Osteoblast (primary cell): ENCODE data around the gene PAX2. TPM values are rescaled to one million over a fixed set of nuclear protein-coding genes. Genes with fewer than 3 reads are reported as not detected.

Experiments used
- DNase-seq: peaks from one replicate; pipeline ENCODE4 v3.0.0; 2011; ENCODE audit warnings: low spot score, mixed read lengths; ENCODE audit not compliant: insufficient read length; ENCODE audit errors: missing footprints
- H2AFZ ChIP-seq: 2 replicates; pipeline ENCODE4 v1.6.0; 2011; ENCODE audit warnings: mild to moderate bottlenecking, low read length
- H3K27ac ChIP-seq: 2 replicates; pipeline ENCODE4 v1.5.1; 2011; ENCODE audit warnings: mild to moderate bottlenecking, low read depth, low read length, moderate library complexity
- H3K27me3 ChIP-seq: 2 replicates; pipeline ENCODE4 v1.6.0; 2012; ENCODE audit warnings: mild to moderate bottlenecking, control low read depth, inconsistent platforms, low read length, moderate library complexity; ENCODE audit not compliant: insufficient read depth
- H3K36me3 ChIP-seq: 2 replicates; pipeline ENCODE4 v1.5.1; 2011; ENCODE audit warnings: mild to moderate bottlenecking, low read length, control low read depth, moderate library complexity; ENCODE audit not compliant: insufficient read depth
- H3K4me1 ChIP-seq: 2 replicates; pipeline ENCODE4 v1.5.1; 2011; ENCODE audit warnings: mild to moderate bottlenecking, low read length, control low read depth, moderate library complexity; ENCODE audit not compliant: insufficient read depth
- H3K4me2 ChIP-seq: 2 replicates; pipeline ENCODE4 v1.6.0; 2011; ENCODE audit warnings: mild to moderate bottlenecking, low read length; ENCODE audit not compliant: insufficient read depth
- H3K4me3 ChIP-seq: fragments of 200-600 bp; sonication (generic); 3 replicates; pipeline ENCODE4 v1.5.1; 2012; ENCODE audit warnings: mild to moderate bottlenecking, low read length, inconsistent platforms; ENCODE audit not compliant: insufficient read depth
- H3K79me2 ChIP-seq: 2 replicates; pipeline ENCODE4 v1.6.0; 2012; ENCODE audit warnings: mild to moderate bottlenecking, low read length, control low read depth, inconsistent platforms; ENCODE audit not compliant: insufficient read depth
- H3K9me3 ChIP-seq: 2 replicates; pipeline ENCODE4 v1.5.1; 2011; ENCODE audit warnings: low read depth, low read length, control low read depth
- H4K20me1 ChIP-seq: 2 replicates; pipeline ENCODE4 v1.6.0; 2012; ENCODE audit warnings: mild to moderate bottlenecking, low read length, control low read depth; ENCODE audit not compliant: insufficient read depth
- total RNA-seq: library from RNA; depleted of rRNA; stranded (reverse); fragments of >200 nt; gene quantifications from 2 replicates; pipeline ENCODE4 v1.2.3, GENCODE V29; 2012
- TF ChIP-seq, protein P1 (sequence below): IDR thresholded peaks from 2 replicates; pipeline ENCODE4 v1.5.1; 2011; ENCODE audit warnings: mild to moderate bottlenecking, low read depth, low read length, moderate library complexity; ENCODE audit errors: extremely low read depth

The PAX2 gene
- total RNA-seq, 1 donor = not detected

DNA sequence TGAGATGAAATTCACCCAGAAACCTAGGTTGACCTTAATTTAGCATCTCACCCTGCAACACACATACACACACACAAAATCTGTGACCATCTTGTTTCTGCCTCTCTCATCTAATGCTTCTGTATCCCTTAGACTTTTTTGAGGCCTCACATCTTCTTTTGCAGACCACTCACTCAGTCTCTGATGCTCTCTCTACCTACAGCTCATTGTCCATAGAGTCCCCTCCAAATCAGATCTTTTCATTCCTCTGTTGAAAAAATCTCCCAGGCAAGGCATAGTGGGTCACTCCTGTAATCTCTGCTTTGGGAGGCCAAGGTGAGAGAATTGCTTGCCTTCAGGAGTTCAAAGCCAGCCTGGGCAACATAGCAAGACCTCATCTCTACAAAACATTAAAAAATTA, 17.6 kb upstream of the PAX2 start:
- Histone ChIP-seq H3K9me3 (no peaks in the 10 kb centered on the region), H2AFZ (no peak overlapping the region), H3K4me1 (peaks cover 4% of the 10 kb centered on the region), H3K27me3 (peaks cover 87% of the 10 kb centered on the region), H3K36me3 (no peaks in the 10 kb centered on the region), H4K20me1 (no peaks in the 10 kb centered on the region), H3K27ac (no peak overlapping the region), H3K79me2 (no peaks in the 10 kb centered on the region), H3K4me3 (no peak overlapping the region), H3K4me2 (no peak overlapping the region)
- DNase-seq = peak; percentile 91
- TF ChIP-seq, protein P1, sequence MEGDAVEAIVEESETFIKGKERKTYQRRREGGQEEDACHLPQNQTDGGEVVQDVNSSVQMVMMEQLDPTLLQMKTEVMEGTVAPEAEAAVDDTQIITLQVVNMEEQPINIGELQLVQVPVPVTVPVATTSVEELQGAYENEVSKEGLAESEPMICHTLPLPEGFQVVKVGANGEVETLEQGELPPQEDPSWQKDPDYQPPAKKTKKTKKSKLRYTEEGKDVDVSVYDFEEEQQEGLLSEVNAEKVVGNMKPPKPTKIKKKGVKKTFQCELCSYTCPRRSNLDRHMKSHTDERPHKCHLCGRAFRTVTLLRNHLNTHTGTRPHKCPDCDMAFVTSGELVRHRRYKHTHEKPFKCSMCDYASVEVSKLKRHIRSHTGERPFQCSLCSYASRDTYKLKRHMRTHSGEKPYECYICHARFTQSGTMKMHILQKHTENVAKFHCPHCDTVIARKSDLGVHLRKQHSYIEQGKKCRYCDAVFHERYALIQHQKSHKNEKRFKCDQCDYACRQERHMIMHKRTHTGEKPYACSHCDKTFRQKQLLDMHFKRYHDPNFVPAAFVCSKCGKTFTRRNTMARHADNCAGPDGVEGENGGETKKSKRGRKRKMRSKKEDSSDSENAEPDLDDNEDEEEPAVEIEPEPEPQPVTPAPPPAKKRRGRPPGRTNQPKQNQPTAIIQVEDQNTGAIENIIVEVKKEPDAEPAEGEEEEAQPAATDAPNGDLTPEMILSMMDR = no peak

DNA sequence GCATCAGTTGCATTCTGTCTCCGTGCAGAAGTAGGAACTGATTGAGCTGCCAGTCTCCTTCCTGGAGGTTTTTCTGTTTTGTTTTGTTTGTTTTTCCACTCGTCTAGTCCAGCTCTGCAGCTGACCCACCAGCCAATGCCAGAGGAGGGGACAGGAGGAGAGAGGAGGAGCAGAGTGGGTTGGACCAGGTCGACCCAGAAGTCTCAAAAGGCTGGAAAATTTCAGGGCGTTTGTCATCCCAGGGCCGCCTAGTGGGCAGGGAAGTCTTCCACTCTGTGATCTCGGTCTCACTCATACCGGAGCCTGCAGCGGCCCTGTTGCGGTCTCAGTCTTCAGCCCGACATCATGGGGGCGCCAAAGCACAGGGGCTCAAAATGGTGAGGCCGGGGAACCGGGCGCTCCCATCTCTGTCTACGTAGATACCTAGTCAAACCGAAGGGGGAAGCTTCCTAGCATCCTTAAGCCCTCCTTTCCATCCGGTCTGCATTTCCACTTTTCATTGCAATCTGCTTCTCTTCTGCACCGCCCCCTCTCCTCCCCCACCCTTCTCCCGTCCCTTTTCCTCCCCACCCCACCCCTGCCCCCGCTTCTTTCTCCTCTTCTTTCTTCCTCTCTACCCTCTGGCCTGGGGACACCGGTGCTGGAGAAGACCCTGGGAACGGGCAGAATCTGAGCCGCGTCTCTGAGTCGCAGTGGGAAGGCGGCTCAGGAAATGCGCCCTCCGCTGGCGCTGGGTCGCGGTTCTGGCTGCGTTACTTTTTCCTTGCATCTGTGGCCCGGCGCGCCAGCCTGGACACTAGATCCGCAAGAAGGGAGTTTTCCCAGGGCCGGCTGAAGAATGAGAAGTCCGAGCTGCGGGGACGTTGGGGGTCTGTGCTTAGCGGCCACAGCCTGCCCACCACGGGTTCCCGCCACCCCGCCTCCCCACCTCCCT, 16.2 kb upstream of the PAX2 start:
- Histone ChIP-seq H3K9me3 (no peaks in the 10 kb centered on the region), H3K36me3 (no peaks in the 10 kb centered on the region), H3K4me3 (no peak overlapping the region), H4K20me1 (no peaks in the 10 kb centered on the region), H3K27ac (no peak overlapping the region), H3K4me2 (no peak overlapping the region), H3K79me2 (no peaks in the 10 kb centered on the region), H2AFZ (no peak overlapping the region), H3K27me3 (peaks cover 88% of the 10 kb centered on the region), H3K4me1 (peaks cover 4% of the 10 kb centered on the region)
- DNase-seq = peak; percentile 96
- TF ChIP-seq, protein P1 = peak; percentile 11

DNA sequence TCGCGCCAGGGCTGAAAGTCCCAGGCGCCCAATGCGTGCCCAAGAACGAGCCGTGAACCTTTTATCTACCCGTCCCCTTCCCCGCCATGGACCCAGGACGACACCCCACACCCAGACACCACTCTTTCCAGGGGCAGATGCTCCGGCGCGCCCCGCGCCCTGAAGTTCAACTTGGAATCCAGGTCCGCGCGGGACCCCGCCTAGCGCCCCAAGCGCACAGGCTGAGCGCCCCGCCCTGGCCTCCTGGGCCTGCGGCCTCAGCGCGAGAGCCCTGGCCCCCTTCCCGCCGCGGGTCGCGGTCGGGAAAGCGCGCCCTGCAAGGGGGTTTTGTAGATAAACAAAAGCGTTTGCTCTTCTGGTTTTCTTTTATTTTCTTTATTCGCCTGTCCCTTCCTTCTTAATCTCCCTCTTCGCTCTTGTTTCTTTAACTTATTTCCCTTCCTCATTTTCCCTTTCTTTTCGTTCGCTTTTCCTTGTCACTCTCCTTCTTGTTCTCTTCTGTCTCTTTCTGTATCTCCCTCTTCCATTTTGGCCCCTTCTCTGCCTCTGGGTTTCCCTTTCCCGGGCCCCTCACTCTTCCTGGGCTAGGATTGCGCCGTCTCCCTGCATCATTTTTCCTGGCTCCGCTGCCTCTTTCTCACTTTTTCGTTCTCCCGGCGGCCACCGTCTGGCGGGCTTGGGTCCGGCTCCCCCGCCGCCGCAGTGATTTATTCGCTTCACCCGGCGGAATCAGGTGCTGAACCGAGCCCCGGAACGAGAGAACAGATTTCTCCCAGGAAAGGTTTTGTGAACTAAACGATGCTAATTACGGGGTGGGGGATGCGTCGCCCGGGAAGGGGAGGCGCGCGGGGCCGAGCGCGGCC, 15.3 kb upstream of the PAX2 start:
- no peaks in the 10 kb centered on the region for H3K79me2 ChIP-seq
- no peak for DNase-seq
- no peaks in the 10 kb centered on the region for H3K36me3 ChIP-seq
- TF ChIP-seq, protein P1 = no peak
- peaks cover 4% of the 10 kb centered on the region for H3K4me1 ChIP-seq
- no peaks in the 10 kb centered on the region for H4K20me1 ChIP-seq
- H2AFZ ChIP-seq = no peak overlapping the region
- H3K27me3 ChIP-seq = peaks cover 91% of the 10 kb centered on the region
- no peak overlapping the region for H3K27ac ChIP-seq
- no peak overlapping the region for H3K4me3 ChIP-seq
- H3K9me3 ChIP-seq = no peaks in the 10 kb centered on the region
- H3K4me2 ChIP-seq = no peak overlapping the region
